ENCODE data around the gene ATF3.

ATF3 gene

DNA sequence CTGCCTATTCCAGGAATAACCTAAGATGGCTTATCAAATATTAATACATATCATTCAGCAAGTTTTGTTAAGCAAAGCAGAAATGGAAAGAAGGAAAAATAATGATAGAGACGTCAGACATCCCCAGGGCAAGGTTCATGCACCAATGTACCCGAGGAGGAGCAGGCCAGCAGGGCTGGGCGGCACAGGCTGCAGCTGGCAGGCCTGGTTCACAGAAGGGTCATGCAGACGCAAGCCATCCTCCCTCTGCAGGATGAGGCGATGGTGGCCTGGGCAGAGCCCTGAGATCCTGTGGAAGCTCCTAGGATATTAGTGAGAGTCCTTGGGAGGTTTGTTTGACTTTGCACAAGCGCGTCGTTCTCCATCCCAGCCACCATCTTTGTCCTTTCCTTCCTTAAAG lies 61.0 kb downstream of the ATF3 start:
- H3K4me3 ChIP-seq (ENCODE audit: low read length in 2 of 2), result no peak overlapping the region
- H3K4me1 ChIP-seq (ENCODE audit: control insufficient read depth, insufficient read depth, low read length), result peaks cover 19% of the 10 kb centered on the region
- H3K36me3 ChIP-seq (ENCODE audit: control insufficient read depth in 2 of 2, insufficient read depth in 2 of 2, low read length in 2 of 2), result no peaks in the 10 kb centered on the region
- no peak overlapping the region for H3K9ac ChIP-seq (ENCODE audit: low read length in 2 of 2)
- no peaks in the 10 kb centered on the region for H3K9me3 ChIP-seq (ENCODE audit: control insufficient read depth in 2 of 2, low read length in 2 of 2)
- no peak overlapping the region for H3K27ac ChIP-seq (ENCODE audit: low read length)
- peaks cover 2 to 8% of the 10 kb centered on the region in 2 donors for H3K27me3 ChIP-seq (ENCODE audit: control insufficient read depth in 1 of 2, insufficient read depth in 2 of 2, low read length in 2 of 2)

DNA sequence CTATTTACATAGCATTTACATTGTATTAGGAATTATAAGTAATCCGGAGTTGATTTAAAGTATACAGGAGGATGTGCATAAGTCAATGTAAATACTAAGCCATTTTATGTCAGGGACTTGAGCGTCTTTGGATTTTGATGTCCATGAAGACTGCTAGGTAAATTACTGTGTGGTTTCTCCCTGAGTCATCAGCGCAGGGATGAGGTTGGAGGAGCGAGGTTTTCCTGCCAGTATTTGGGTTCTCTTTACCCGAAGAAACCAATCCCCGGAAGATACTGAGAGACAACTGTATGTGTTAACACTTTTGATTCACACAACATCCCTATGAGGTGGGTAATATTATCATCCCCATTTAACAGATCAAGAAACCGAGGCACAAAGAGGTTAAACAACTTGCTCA lies 61.7 kb downstream of the ATF3 start:
- Histone ChIP-seq H3K4me1 (ENCODE audit: control insufficient read depth, insufficient read depth, low read length) (peaks cover 19% of the 10 kb centered on the region), H3K9ac (ENCODE audit: low read length in 2 of 2) (no peak overlapping the region), H3K27ac (ENCODE audit: low read length) (no peak overlapping the region), H3K36me3 (ENCODE audit: control insufficient read depth in 2 of 2, insufficient read depth in 2 of 2, low read length in 2 of 2) (no peaks in the 10 kb centered on the region), H3K9me3 (ENCODE audit: control insufficient read depth in 2 of 2, low read length in 2 of 2) (no peaks in the 10 kb centered on the region), H3K4me3 (ENCODE audit: low read length in 2 of 2) (no peak overlapping the region), H3K27me3 (ENCODE audit: control insufficient read depth in 1 of 2, insufficient read depth in 2 of 2, low read length in 2 of 2) (peaks cover 2 to 8% of the 10 kb centered on the region in 2 donors)
